GM12878 (cell line): Measurements from ENCODE around the gene BCO1.

Experiments
- CBX3 ChIP-seq: fragments of 200-600 bp; sonication (generic); IDR thresholded peaks from 2 replicates; pipeline ENCODE4 v1.6.1; 2016; ENCODE audit warnings: low read depth, borderline replicate concordance
- ESRRA ChIP-seq: IDR thresholded peaks from 2 replicates; pipeline ENCODE4 v1.6.1; 2012; ENCODE audit warnings: mild to moderate bottlenecking, low read length, improper control_type of control experiment
- GABPA ChIP-seq: IDR thresholded peaks from 2 replicates; pipeline ENCODE4 v1.6.1; 2014; ENCODE audit warnings: antibody characterized with exemption, low read depth, mild to moderate bottlenecking, inconsistent platforms
- JUND ChIP-seq: IDR thresholded peaks from 2 replicates; pipeline ENCODE4 v1.6.1; 2012; ENCODE audit warnings: low read depth, mild to moderate bottlenecking, low read length, improper control_type of control experiment, moderate library complexity
- PAX5 ChIP-seq: IDR thresholded peaks from 2 replicates; pipeline ENCODE4 v1.6.1; 2011; ENCODE audit warnings: low read depth, low read length, borderline replicate concordance
- POLR2A ChIP-seq: IDR thresholded peaks from 2 replicates; pipeline ENCODE4 v1.6.1; 2011; ENCODE audit warnings: low read depth, mild to moderate bottlenecking, low read length
- SP1 ChIP-seq: IDR thresholded peaks from one replicate; pipeline ENCODE4 v1.6.1; 2011; ENCODE audit warnings: low read depth, low read length
- TARDBP ChIP-seq: IDR thresholded peaks from 2 replicates; pipeline ENCODE4 v1.6.1; 2016; ENCODE audit warnings: borderline replicate concordance
- ZNF24 ChIP-seq: fragments of 450-650 bp; IDR thresholded peaks from 2 replicates; pipeline ENCODE4 v1.6.1; 2017; ENCODE audit warnings: antibody characterized with exemption, mild to moderate bottlenecking
- TF ChIP-seq, protein P1 (sequence below): fragments of 450-650 bp; IDR thresholded peaks from 2 replicates; pipeline ENCODE4 v1.6.1; 2014; ENCODE audit warnings: mild to moderate bottlenecking
- TF ChIP-seq, protein P2 (sequence below): IDR thresholded peaks from 2 replicates; pipeline ENCODE4 v1.6.1; 2012; ENCODE audit warnings: low read length, inconsistent platforms
- TF ChIP-seq, protein P3 (sequence below): IDR thresholded peaks from 2 replicates; pipeline ENCODE4 v1.6.1; 2012; ENCODE audit warnings: mild to moderate bottlenecking, low read depth, low read length
- TF ChIP-seq, protein P4 (sequence below), 3 experiments: IDR thresholded peaks in 2 of 3; conservative IDR thresholded peaks in 1 of 3; 2 replicates each; pipeline ENCODE4 v1.5.1; 2011; ENCODE audit warnings: low read depth in 3 of 3, low read length in 3 of 3, mild to moderate bottlenecking in 3 of 3, control low read depth in 2 of 3, moderate library complexity in 2 of 3, inconsistent platforms in 1 of 3, mixed read lengths in 1 of 3; ENCODE audit not compliant: control insufficient read depth in 2 of 3, insufficient read depth in 1 of 3; ENCODE audit errors: extremely low read depth in 1 of 3
- TF ChIP-seq, protein P5 (sequence below): IDR thresholded peaks from 2 replicates; pipeline ENCODE4 v1.6.1; 2011; ENCODE audit warnings: low read depth, low read length, improper control_type of control experiment, borderline replicate concordance

DNA sequence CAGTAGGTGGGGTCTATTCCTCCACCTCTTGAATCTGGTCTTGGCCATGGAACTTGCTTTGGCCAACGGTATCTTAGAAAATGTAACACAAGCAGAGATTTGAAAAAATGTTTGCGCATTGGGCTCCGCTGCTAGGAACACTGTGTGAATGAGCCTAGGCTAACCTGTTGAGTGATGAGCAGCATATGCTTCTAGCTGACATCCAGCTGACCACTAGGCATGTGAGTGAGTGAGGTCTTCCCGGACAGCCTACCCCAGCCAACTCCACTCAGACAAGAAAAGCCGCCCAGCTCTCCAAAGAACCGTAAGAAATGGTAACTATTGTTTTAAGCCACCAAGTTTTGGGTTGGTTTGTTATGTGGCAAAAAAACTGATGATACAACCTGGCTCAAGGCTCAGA is 31.4 kb upstream of the BCO1 start:
- TF ChIP-seq, protein P1, sequence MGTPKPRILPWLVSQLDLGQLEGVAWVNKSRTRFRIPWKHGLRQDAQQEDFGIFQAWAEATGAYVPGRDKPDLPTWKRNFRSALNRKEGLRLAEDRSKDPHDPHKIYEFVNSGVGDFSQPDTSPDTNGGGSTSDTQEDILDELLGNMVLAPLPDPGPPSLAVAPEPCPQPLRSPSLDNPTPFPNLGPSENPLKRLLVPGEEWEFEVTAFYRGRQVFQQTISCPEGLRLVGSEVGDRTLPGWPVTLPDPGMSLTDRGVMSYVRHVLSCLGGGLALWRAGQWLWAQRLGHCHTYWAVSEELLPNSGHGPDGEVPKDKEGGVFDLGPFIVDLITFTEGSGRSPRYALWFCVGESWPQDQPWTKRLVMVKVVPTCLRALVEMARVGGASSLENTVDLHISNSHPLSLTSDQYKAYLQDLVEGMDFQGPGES, result no peak
- TF ChIP-seq, protein P2, sequence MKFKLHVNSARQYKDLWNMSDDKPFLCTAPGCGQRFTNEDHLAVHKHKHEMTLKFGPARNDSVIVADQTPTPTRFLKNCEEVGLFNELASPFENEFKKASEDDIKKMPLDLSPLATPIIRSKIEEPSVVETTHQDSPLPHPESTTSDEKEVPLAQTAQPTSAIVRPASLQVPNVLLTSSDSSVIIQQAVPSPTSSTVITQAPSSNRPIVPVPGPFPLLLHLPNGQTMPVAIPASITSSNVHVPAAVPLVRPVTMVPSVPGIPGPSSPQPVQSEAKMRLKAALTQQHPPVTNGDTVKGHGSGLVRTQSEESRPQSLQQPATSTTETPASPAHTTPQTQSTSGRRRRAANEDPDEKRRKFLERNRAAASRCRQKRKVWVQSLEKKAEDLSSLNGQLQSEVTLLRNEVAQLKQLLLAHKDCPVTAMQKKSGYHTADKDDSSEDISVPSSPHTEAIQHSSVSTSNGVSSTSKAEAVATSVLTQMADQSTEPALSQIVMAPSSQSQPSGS, result no peak
- no peak for TF ChIP-seq CBX3
- TF ChIP-seq POLR2A, result no peak
- TF ChIP-seq JUND, result no peak
- no peak for TF ChIP-seq PAX5
- TF ChIP-seq, protein P3, sequence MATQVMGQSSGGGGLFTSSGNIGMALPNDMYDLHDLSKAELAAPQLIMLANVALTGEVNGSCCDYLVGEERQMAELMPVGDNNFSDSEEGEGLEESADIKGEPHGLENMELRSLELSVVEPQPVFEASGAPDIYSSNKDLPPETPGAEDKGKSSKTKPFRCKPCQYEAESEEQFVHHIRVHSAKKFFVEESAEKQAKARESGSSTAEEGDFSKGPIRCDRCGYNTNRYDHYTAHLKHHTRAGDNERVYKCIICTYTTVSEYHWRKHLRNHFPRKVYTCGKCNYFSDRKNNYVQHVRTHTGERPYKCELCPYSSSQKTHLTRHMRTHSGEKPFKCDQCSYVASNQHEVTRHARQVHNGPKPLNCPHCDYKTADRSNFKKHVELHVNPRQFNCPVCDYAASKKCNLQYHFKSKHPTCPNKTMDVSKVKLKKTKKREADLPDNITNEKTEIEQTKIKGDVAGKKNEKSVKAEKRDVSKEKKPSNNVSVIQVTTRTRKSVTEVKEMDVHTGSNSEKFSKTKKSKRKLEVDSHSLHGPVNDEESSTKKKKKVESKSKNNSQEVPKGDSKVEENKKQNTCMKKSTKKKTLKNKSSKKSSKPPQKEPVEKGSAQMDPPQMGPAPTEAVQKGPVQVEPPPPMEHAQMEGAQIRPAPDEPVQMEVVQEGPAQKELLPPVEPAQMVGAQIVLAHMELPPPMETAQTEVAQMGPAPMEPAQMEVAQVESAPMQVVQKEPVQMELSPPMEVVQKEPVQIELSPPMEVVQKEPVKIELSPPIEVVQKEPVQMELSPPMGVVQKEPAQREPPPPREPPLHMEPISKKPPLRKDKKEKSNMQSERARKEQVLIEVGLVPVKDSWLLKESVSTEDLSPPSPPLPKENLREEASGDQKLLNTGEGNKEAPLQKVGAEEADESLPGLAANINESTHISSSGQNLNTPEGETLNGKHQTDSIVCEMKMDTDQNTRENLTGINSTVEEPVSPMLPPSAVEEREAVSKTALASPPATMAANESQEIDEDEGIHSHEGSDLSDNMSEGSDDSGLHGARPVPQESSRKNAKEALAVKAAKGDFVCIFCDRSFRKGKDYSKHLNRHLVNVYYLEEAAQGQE, result no peak
- TF ChIP-seq, protein P4, sequence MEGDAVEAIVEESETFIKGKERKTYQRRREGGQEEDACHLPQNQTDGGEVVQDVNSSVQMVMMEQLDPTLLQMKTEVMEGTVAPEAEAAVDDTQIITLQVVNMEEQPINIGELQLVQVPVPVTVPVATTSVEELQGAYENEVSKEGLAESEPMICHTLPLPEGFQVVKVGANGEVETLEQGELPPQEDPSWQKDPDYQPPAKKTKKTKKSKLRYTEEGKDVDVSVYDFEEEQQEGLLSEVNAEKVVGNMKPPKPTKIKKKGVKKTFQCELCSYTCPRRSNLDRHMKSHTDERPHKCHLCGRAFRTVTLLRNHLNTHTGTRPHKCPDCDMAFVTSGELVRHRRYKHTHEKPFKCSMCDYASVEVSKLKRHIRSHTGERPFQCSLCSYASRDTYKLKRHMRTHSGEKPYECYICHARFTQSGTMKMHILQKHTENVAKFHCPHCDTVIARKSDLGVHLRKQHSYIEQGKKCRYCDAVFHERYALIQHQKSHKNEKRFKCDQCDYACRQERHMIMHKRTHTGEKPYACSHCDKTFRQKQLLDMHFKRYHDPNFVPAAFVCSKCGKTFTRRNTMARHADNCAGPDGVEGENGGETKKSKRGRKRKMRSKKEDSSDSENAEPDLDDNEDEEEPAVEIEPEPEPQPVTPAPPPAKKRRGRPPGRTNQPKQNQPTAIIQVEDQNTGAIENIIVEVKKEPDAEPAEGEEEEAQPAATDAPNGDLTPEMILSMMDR (IDR thresholded peaks at IDR 0.05 in 2 of 3, conservative IDR thresholded peaks at IDR 0.05 in 1 of 3; ENCODE audit: control insufficient read depth in 2 of 3, extremely low read depth in 1 of 3, insufficient read depth in 1 of 3, low read depth in 3 of 3, low read length in 3 of 3), result no peak
- TF ChIP-seq GABPA, result no peak
- TF ChIP-seq SP1, result no peak
- TF ChIP-seq ESRRA, result no peak
- TF ChIP-seq ZNF24, result no peak
- TF ChIP-seq, protein P5, sequence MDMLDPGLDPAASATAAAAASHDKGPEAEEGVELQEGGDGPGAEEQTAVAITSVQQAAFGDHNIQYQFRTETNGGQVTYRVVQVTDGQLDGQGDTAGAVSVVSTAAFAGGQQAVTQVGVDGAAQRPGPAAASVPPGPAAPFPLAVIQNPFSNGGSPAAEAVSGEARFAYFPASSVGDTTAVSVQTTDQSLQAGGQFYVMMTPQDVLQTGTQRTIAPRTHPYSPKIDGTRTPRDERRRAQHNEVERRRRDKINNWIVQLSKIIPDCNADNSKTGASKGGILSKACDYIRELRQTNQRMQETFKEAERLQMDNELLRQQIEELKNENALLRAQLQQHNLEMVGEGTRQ, result no peak
- TF ChIP-seq TARDBP, result no peak
